Gastroesophageal sphincter (tissue), 3 donors: ENCODE results near the gene SYT7.

ENCODE experiments used
- CTCF ChIP-seq, 4 experiments: fragments of 200-600 bp in 2 of 4; fragments of 450-650 bp in 2 of 4; sonication (generic) in 1 of 4; IDR thresholded peaks; one replicate each; pipeline ENCODE4 v1.5.1; 2017 to 2019; ENCODE audit warnings: antibody characterized with exemption in 4 of 4, mild to moderate bottlenecking in 2 of 4, moderate library complexity in 2 of 4
- EP300 ChIP-seq: sonication (generic); formaldehyde crosslinking; IDR thresholded peaks from one replicate; pipeline ENCODE4 v1.6.1; 2017; ENCODE audit warnings: antibody characterized with exemption, mild to moderate bottlenecking
- POLR2A ChIP-seq, 2 donors: fragments of 450-650 bp; IDR thresholded peaks; one replicate each; pipeline ENCODE4 v1.6.1; 2017; ENCODE audit warnings: antibody characterized with exemption in 2 of 2, mild to moderate bottlenecking in 2 of 2, moderate library complexity in 1 of 2

- TF ChIP-seq CTCF (IDR thresholded peaks at IDR 0.05) (no peak), POLR2A (IDR thresholded peaks at IDR 0.05) (no peak), EP300 (no peak)
These were observed 47.5 kb downstream of the SYT7 start for GRCh38 chr11:61533401-61533800.
